Spinal cord (tissue), 10 donors: ENCODE data around the gene C5orf47. TPM values are rescaled to one million over a fixed set of nuclear protein-coding genes. Genes with fewer than 3 reads are reported as not detected.
"Not testable (repeated sequence)": the region's sequence is repeated elsewhere in the genome, so short reads cannot be mapped to it uniquely, and the experiment has no call there.

ENCODE experiments used
- DNase-seq, 6 donors: peaks; one replicate each; pipeline versions ENCODE4 v3.0.0 to v3.0.0-alpha.2; 2013 to 2015; ENCODE audit warnings: low spot score in 6 of 6, low read depth in 4 of 6
- H3K27ac ChIP-seq: one replicate; pipeline ENCODE4 v1.5.1; 2013; ENCODE audit warnings: low read depth, low read length, control low read depth
- H3K27me3 ChIP-seq: one replicate; pipeline ENCODE4 v1.6.1; 2013; ENCODE audit warnings: low read length; ENCODE audit not compliant: control insufficient read depth, insufficient read depth
- H3K36me3 ChIP-seq: one replicate; pipeline ENCODE4 v1.6.1; 2013; ENCODE audit warnings: low read length; ENCODE audit not compliant: control insufficient read depth, insufficient read depth
- H3K4me1 ChIP-seq: one replicate; pipeline ENCODE4 v1.6.1; 2013; ENCODE audit warnings: low read length; ENCODE audit not compliant: control insufficient read depth, insufficient read depth
- H3K4me3 ChIP-seq: one replicate; pipeline ENCODE4 v1.5.1; 2013; ENCODE audit warnings: low read depth, low read length, control low read depth
- H3K9me3 ChIP-seq: one replicate; pipeline ENCODE4 v1.6.1; 2013; ENCODE audit warnings: low read length; ENCODE audit not compliant: control insufficient read depth, insufficient read depth
- WGBS: methylation state at CpG from one replicate; pipeline ENCODE4 v1.1.5; 2013; ENCODE audit warnings: missing lambda C conversion rate; ENCODE audit not compliant: insufficient coverage; 5-methylcytosine and 5-hydroxymethylcytosine counted together
- polyA plus RNA-seq, 2 donors: library from polyadenylated mRNA; unstranded; fragments of 120-200 nt; gene quantifications; one replicate each; pipeline ENCODE4 v1.2.1, GENCODE V29; 2013; ENCODE audit not compliant: insufficient read length in 2 of 2
- total RNA-seq, 2 donors: library from RNA; depleted of rRNA in 1 of 2; stranded (reverse); fragments of 120-200 nt in 1 of 2; fragments of >200 nt in 1 of 2; gene quantifications; one replicate each; pipeline versions ENCODE4 v1.2.3 to v1.2.4, GENCODE V29; 2013 to 2014
- donor health status: healthy.

The C5orf47 gene
- total and polyA plus RNA-seq, 4 donors: 0.20 to 0.23 (median 0.21) TPM; not detected in 1

GRCh38 chr5:173984218-173984617 is 4.8 kb upstream of the C5orf47 start:
- 60% methylated on average over 1 of the region's 4 CpGs for WGBS
- no peaks in the 10 kb centered on the region for H3K27me3 ChIP-seq

GRCh38 chr5:173989432-173990082 is 587 bp downstream of the C5orf47 start:
- Histone ChIP-seq H3K4me1 (no peaks in the 10 kb centered on the region), H3K27ac (no peak overlapping the region), H3K4me3 (no peak overlapping the region), H3K27me3 (no peaks in the 10 kb centered on the region), H3K9me3 (no peaks in the 10 kb centered on the region), H3K36me3 (no peaks in the 10 kb centered on the region)
- WGBS: 97% methylated on average over 38 of the region's 41 CpGs
- DNase-seq: no peak

More at GRCh38 chr5:173984218-173984617, 4.8 kb upstream of the C5orf47 start:
- Histone ChIP-seq H3K36me3 (no peaks in the 10 kb centered on the region), H3K9me3 (no peaks in the 10 kb centered on the region), H3K4me3 (no peak overlapping the region), H3K4me1 (peaks cover 6% of the 10 kb centered on the region), H3K27ac (no peak overlapping the region)
- DNase-seq: peak in 2 of 6 donors; percentile 40 to 80

- WGBS: 85% methylated on average over 2 of the region's 4 CpGs
- Histone ChIP-seq H3K9me3 (no peaks in the 10 kb centered on the region), H3K4me3 (no peak overlapping the region), H3K36me3 (no peaks in the 10 kb centered on the region), H3K27ac (no peak overlapping the region), H3K4me1 (no peaks in the 10 kb centered on the region), H3K27me3 (no peaks in the 10 kb centered on the region)
- no peak for DNase-seq
These were observed 8.4 kb downstream of the C5orf47 start for GRCh38 chr5:173997331-173997730.

GRCh38 chr5:173998531-173998930 is 9.6 kb downstream of the C5orf47 start:
- H3K27me3 ChIP-seq: no peaks in the 10 kb centered on the region
- H3K36me3 ChIP-seq: no peaks in the 10 kb centered on the region
- WGBS: no CpG with 5 or more reads among the region's 4 CpGs
- no peaks in the 10 kb centered on the region for H3K9me3 ChIP-seq
- H3K4me3 ChIP-seq: no peak overlapping the region
- H3K27ac ChIP-seq: no peak overlapping the region
- peak in 1 of 6 donors; percentile 21 for DNase-seq
- H3K4me1 ChIP-seq: no peaks in the 10 kb centered on the region

GRCh38 chr5:174000076-174000475 is 11.1 kb downstream of the C5orf47 start:
- Histone ChIP-seq H3K9me3 (no peaks in the 10 kb centered on the region), H3K36me3 (no peaks in the 10 kb centered on the region), H3K27me3 (no peaks in the 10 kb centered on the region), H3K4me1 (no peaks in the 10 kb centered on the region), H3K27ac (no peak overlapping the region), H3K4me3 (no peak overlapping the region)
- WGBS: no CpG with 5 or more reads among the region's 4 CpGs
- no peak for DNase-seq

GRCh38 chr5:174003795-174004194 is 14.8 kb downstream of the C5orf47 start:
- DNase-seq: no peak
- H3K4me3 ChIP-seq: no peak overlapping the region
- no peaks in the 10 kb centered on the region for H3K27me3 ChIP-seq
- no peaks in the 10 kb centered on the region for H3K9me3 ChIP-seq
- H3K4me1 ChIP-seq: no peaks in the 10 kb centered on the region
- no peaks in the 10 kb centered on the region for H3K36me3 ChIP-seq
- H3K27ac ChIP-seq: no peak overlapping the region

GRCh38 chr5:174008922-174009321 is 20.0 kb downstream of the C5orf47 start:
- no peaks in the 10 kb centered on the region for H3K9me3 ChIP-seq
- H3K27me3 ChIP-seq: no peaks in the 10 kb centered on the region
- no peak overlapping the region for H3K27ac ChIP-seq
- no peaks in the 10 kb centered on the region for H3K36me3 ChIP-seq
- no peak overlapping the region for H3K4me3 ChIP-seq
- no peak for DNase-seq
- H3K4me1 ChIP-seq: no peaks in the 10 kb centered on the region
- 94% methylated on average over 4 of the region's 5 CpGs for WGBS

GRCh38 chr5:174010365-174010764 is 21.4 kb downstream of the C5orf47 start:
- DNase-seq: no peak
- H3K27me3 ChIP-seq: no peaks in the 10 kb centered on the region
- H3K4me3 ChIP-seq: no peak overlapping the region
- WGBS: no CpG with 5 or more reads among the region's 1 CpG
- no peaks in the 10 kb centered on the region for H3K4me1 ChIP-seq
- H3K9me3 ChIP-seq: no peaks in the 10 kb centered on the region
- no peak overlapping the region for H3K27ac ChIP-seq
- no peaks in the 10 kb centered on the region for H3K36me3 ChIP-seq

GRCh38 chr5:174011441-174011840 is 22.5 kb downstream of the C5orf47 start:
- DNase-seq: peak in 1 of 6 donors; percentile 76
- no CpG with 5 or more reads among the region's 3 CpGs for WGBS

GRCh38 chr5:174020069-174020927 is 31.3 kb downstream of the C5orf47 start:
- peak in 2 of 6 donors; percentile 28 to 48 for DNase-seq
- not testable (repeated sequence) for H3K27me3 ChIP-seq, H3K36me3 ChIP-seq, H3K9me3 ChIP-seq, H3K4me3 ChIP-seq, H3K27ac ChIP-seq, H3K4me1 ChIP-seq
- WGBS: 90% methylated on average over 2 of the region's 19 CpGs

More at GRCh38 chr5:174011441-174011840, 22.5 kb downstream of the C5orf47 start:
- H3K9me3 ChIP-seq: no peaks in the 10 kb centered on the region
- no peak overlapping the region for H3K27ac ChIP-seq
- no peak overlapping the region for H3K4me3 ChIP-seq
- H3K27me3 ChIP-seq: no peaks in the 10 kb centered on the region
- H3K4me1 ChIP-seq: no peaks in the 10 kb centered on the region
- H3K36me3 ChIP-seq: no peaks in the 10 kb centered on the region
